ENCODE data around the gene CDK9. TPM values are rescaled to one million over a fixed set of nuclear protein-coding genes. Genes with fewer than 3 reads are reported as not detected.
A peak's percentile ranks its signal among the peaks of the same experiment; 100 is the strongest.

The CDK9 gene
- total RNA-seq, 1 donor from 2014 or later = 49.9 TPM

DNA sequence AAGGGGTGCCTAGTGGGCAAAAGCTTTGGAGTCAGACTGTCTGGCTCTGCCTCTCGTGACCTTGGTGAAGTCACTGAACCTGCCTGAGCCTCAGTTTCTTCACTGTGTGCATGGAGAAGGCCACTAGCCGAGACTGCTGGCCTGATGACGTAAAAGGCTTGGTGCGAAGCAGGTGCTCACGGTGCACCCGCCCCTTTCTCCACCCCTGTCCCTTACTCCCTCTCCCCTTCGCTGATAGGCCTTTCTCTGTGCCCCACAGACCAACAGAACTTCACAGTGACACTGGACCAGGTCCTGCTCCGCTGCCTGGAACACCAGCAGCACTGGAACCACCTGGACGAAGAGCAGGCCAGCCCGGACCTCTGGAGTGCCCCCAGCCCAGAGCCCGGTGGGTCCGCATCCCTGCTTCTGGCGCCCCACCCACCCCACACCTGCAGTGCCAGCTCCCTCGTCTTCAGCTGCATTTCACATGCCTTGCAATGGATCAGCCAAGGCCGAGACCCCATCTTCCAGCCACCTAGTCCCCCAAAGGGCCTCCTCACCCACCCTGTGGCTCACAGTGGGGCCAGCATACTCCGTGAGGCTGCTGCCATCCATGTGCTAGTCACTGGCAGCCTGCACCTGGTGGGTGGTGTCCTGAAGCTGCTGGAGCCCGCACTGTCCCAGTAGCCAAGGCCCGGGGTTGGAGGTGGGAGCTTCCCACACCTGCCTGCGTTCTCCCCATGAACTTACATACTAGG lies 27.3 kb downstream of the CDK9 start:
- intact Hi-C loops (cut with DNase I) = no loop called here
- ATAC-seq = no peak
- peak; percentile 42 for DNase-seq (ENCODE audit: missing footprints)

DNA sequence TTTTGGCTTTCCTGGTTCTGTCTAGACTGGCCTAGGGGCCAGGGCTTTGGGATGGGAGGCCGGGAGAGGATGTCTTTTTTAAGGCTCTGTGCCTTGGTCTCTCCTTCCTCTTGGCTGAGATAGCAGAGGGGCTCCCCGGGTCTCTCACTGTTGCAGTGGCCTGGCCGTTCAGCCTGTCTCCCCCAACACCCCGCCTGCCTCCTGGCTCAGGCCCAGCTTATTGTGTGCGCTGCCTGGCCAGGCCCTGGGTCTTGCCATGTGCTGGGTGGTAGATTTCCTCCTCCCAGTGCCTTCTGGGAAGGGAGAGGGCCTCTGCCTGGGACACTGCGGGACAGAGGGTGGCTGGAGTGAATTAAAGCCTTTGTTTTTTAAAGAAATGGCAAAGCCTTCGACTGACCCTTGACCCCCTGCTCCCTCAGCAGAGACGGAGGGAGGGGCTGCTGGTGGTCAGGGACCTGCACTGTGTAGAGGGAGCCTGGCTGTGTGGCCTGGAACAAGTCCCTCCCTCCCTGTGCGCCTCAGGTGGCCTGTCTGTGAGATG lies 27.9 kb downstream of the CDK9 start:
- DNase-seq (ENCODE audit: missing footprints) = peak; percentile 66
- intact Hi-C loops (cut with DNase I) = no loop called here

DNA sequence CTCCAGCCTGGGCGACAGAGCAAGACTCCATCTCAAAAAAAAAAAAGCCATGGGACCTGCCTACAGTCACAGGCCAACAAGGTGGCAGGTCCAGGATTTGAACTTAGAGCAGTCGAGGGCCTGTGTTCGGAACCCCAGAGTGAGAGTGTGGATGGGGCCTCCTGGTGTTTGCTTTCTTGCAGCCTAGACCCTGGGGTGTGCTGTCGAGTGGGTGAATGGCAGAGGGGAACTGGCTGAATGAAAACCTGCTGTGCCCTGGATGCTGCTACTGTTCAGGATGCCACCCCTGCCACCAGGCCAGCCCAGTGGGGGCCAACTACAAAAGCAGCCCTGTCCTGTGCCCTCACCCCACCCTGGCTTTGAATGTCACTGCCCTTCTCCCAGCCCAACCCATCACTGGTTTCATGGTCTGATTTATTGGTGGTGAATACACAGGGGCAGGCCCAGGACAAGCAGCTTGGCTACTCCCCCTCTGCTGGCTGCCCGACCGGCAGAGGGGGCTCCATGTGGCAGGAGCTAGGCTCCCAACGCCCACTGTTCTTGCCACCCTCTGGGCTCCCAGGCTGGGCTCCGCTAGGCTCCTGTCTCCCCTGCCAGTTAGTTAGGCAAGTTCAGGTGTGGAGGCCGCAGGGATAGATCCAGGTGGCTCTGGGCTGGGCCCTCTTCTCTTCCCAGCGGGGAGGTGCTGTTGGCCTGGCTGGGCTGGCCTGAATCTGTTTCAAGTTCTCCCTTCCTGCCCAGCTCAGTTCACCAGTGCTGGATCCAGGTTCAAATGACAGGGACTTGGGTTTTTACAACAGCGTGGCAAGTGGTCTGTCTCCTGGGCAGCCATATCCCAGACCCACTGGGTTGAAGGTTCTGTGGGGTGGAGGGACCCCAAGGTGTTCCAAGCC lies 29.0 kb downstream of the CDK9 start:
- intact Hi-C loops (cut with DNase I) = no loop called here
- ATAC-seq = no peak
- DNase-seq (ENCODE audit: missing footprints) = no peak

More for the DNA sequence above, 27.9 kb downstream of the CDK9 start:
- no peak for ATAC-seq

DNA sequence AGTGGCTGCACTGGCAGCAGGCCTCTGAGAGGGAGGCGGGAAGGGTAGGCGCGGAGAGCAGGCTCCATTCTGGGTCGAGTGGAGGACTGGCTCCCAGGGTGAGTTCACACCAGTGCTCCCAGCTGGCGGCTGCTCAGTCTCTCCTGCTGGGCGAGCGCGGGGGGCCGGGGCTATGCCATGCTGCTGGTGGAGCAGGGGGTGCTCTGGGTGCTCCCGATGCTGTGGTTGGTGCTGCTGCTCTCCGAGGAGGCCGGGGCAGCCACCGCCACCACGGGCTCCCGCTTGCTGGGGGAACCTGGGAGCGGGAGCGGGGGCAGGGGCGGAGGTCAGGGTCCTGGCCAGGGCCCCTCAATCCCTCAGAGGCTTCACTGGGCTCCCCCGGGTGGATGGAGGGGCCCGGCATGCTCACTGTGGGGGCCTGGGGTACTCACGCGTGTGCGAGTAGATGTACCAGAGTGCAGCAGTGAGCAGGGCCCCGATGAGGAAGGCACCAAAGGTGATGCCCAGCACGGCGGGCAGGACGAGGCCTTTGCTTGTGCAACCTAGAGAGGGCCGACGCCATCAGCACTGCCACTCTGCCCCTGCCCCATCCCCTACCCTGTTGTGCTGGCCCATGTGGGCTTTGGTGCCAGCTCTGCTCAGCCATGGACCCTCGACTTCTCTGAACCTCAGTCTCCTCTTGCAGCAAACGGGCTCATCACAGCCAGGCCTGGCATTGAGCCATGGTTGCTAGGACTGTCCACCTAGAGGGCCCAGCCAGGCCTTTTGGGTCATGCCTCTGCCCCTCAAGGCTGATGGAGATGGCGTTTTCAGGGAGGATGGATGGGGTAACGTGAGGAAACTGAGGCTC lies 29.9 kb downstream of the CDK9 start:
- no peak for ATAC-seq
- intact Hi-C loops (cut with DNase I) = no loop called here
- DNase-seq (ENCODE audit: missing footprints) = no peak

DNA sequence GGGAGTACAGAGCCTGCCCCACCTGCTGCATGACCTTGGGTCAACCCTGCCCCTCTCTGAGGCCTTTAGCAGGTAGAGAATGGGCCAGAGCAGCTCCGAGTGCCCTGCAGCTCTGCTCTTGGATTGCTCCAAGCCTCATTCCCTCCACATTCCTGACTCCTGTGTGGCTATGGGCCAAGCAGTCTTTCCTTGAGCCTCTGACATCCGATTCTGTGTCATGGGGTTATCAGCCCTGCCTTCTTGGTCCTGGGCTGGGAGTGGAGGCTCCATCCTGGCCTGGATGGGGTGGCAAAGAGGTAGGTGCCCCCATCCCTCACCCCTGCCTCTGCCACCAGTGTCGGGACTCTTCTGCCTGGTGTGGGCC lies 30.5 kb downstream of the CDK9 start:
- intact Hi-C loops (cut with DNase I) = no loop called here
- ATAC-seq (no peak), DNase-seq (ENCODE audit: missing footprints) (peak; percentile 50)

DNA sequence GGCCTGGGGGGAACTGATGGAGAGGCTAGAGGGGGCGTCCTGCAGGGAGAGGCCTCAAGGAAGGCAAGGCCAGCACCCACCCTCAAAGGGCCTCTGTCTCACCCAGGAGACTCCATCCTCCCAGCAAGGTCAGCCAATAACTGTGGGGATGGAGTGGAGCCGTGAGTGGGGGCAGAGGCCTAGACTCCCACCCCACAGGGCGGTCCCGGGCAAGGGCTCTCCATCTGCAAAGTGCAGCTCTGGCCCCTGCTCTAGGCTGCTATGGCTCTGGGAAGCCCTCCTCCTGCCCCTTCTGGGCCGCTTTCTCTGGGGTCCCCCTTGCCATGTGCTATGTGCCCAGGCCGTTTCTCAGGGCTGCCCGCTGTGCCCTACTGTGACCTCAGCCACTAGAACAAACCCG lies 30.9 kb downstream of the CDK9 start:
- no peak for DNase-seq (ENCODE audit: missing footprints)
- no peak for ATAC-seq
- intact Hi-C loops (cut with DNase I) = no loop called here

DNA sequence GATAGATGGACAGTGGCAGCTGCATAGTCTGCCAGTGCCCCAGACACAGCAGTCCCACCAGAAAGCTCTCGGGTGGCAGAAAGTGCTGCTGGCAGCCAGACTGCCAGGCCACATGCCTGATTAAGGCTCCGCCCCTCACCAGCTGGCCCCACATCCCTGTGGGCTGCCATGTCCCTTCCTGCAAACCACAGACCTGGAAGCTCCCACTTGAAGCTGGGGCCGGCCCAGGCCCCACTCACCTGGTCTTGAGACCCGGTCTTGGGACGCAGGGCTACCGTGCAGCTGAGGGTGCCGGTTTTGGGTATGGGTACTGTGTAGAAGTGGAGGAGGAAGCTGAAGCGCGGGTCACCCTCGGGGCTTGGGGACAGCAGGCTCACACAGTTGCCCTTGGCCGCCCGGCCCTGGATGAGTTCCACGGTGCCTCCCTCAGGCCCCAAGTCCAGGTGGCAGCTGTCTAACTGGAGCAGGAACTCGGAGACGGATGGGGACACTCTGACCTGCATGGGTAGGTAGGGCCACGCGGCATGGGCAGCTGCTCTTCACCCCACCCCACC lies 32.1 kb downstream of the CDK9 start:
- ATAC-seq = peak; percentile 4
- DNase-seq (ENCODE audit: missing footprints) = no peak
- intact Hi-C loops (cut with DNase I) = no loop called here

DNA sequence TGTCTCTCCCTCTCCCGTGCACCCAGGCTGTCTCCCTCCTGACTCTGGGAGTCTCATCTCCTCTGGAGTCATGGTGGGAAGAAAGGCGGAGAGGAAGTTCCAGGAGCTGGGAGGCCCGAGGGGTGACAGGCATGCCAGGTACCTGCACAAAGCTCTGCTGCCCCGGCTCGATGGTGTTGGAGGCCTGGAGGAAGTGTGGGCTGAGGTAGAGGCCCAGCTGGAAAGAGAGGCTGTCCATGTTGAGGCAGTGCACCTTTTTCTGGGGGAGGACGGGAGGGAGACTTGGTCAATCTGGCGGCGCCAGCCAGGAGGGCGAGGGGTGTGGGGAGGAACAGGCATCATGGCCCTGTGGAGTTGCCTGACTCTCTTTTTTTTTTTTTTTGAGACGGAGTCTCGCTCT lies 32.7 kb downstream of the CDK9 start:
- ATAC-seq (no peak), DNase-seq (ENCODE audit: missing footprints) (no peak)
- intact Hi-C loops (cut with DNase I) = no loop called here

DNA sequence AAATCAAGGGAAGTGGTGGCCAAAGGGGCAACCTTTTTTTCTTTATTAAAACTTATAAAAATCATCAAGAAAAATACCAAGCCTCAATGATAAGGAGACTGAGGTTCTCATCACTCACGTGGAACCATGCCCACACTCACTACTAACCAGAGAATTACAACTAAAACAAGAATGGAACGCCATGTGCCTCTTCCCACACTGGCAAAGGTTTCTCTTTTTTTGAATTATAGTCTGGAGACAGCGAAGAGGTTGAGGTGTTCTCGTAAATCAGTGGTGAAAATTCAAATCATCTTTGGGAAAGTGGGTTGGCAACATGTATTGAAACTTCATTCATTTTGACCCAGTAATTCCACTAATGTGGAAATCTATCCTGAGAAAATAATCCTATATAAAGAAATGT lies 36.3 kb downstream of the CDK9 start:
- no peak for DNase-seq (ENCODE audit: missing footprints)
- no peak for ATAC-seq
- intact Hi-C loops (cut with DNase I) = no loop called here

DNA sequence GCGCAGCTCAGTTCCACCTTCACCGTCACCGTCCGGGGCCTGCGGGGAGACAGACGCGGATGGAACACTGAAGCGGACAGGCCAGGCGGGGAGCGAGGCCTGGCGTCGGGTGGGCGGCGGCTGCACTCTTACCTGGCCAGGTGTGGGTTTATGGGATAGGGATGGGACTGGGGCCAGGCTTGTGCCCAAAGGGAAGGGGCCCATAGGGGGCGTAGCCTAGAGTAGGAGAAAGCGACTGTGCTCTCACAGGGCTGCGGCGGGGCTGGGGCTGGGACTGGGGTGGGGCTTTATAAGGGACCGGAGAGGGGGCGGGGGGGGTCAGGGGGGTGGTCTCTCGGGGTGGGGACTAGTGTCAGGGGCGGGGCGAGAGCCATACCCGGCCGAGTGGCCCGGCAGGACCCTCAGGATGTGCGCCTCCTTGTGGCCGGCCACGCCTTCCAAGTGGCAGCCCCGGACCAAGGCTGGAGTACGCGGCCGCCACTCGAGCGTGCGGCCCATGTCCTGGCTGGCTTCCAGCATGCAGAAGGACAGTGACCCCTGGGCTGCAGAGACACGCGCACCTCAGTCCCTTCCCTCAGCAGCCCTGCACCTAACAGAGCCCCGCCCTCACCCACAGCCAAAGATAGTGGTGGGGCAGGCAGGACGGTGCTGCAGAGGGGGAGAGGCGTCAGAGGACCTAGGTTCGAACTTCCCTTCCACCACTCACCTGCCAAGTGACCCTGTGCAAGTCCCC lies 39.7 kb downstream of the CDK9 start:
- intact Hi-C loops (cut with DNase I) = no loop called here
- ATAC-seq (no peak), DNase-seq (ENCODE audit: missing footprints) (no peak)

DNA sequence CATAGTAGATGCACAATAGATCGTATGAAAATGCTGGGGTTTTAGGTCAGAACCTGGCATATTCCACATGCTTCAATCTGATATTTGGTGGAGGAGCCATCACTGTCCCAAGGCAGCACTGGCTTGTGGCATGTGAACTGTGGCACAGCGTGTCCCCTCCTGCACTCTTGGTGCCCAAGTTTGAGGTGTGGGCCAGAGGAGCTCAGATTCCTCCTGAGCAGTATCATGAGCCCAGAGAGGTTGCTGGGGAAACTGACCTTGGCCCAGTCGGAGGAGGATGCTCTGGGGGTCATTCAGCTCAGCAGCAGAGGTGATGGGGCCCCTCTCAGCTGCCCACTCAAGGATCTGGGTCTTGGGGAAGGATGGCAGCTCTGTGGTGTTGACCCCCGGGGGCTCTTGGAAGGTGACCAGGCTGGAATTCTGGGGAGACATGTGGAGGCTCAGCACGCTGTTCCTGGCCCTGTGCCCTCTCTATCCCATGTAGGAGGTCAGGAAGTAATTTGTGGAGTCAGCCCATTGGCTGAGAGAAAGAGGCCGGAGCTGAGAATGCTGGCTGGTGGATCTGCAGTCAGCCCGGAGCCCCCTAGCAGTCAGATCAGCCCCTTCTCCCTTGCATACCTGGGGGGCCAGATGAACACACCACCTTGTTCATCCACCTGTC lies 40.5 kb downstream of the CDK9 start:
- intact Hi-C loops (cut with DNase I) = no loop called here
- no peak for ATAC-seq
- DNase-seq (ENCODE audit: missing footprints) = no peak

DNA sequence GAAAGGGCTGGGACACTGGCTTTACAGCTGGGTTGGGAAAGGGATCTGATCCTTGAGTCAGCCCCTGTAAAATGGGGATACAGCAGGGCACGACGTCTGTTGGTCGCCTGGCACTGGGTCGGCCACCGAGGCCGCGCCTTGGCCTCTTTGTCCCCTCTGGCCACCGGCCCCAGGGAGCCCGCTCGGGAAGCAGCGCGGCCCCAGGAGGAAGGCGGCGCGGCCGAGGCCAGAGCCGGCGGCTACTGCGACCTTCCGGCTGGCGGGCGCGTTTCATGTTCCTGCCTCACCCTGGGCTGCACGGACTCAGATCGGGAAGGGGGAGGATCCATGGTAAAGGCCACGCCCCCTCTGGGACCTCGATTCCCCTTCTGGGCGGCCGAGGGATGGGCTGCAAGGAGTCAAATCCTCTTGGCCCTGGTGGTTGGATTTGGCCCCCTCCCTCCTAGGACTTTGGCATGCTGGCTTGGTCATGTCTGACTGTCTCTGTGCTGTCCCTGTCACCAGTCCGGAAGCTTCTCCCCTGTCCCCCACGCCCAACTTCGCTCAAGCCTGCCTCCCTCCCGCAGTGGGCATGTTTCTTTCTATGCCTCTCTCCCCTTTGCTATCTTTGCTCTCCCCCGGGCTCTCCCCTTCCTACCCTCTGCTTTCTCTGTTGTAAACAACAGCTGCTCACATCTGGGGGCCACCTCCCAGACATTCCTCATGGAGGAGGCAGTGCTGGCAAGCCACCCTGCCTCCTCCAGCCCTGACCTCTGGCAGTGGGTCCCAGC lies 42.6 kb downstream of the CDK9 start:
- peak; percentile 93 for ATAC-seq
- intact Hi-C loops (cut with DNase I) = loop anchor here (2.0 kb wide), 2 partner anchors 30 to 42 kb away; no protein-coding TSS in a partner anchor

DNA sequence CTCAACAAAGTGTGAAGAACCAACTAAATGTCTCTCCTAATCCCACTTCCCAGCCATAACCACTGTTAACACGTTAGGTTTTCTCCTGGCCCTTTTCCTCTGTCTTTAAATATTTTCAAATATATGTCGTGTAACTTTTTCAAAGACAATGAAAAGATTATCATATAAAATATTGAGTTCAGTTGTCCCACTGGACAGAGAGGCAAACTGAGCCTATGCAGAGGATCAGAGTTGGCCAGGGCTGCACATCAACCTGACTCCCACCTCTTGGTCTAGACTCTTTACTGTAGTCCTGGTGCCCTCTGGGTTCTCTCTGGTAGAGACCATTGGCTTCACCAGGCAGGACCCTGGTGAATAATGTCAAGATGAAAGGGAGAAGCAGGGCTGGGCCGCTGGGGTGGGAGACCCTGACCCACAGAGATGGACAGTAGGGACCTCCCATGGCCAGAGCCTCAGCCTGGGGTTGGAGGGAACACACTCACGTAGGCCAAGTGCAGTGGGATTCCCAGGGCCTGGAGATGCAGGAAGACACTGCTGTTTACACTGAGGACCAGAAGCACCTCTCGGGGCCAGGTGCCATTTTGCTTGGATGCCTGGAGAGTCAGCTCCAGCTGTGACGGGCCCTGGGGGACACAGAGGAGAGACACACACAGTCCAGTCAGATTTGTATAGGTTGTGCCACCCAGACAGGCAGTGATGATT lies 43.5 kb downstream of the CDK9 start:
- DNase-seq (ENCODE audit: missing footprints) (no peak), ATAC-seq (no peak)
- intact Hi-C loops (cut with DNase I) = loop anchor here (2.0 kb wide), 2 partner anchors 29 to 41 kb away; no protein-coding TSS in a partner anchor

More for the DNA sequence above, 42.6 kb downstream of the CDK9 start:
- DNase-seq (ENCODE audit: missing footprints) = peak; percentile 92

DNA sequence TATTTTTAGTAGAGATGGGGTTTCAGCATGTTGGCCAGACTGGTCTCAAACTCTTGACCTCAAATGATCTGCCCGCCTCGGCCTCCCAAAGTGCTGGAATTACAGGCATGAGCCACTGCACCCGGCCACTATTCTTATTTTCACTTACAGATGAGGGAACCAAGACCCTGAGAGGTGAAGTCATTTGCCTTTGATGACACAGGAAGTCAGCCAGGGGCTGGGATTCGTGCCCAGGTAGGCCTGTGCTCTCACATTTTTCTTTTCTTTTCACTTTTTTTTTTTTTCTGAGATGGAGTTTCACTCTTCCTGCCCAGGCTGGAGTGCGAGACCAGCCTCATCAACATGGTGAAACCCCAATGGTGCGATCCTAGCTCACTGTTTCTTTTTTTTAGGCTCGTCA lies 46.4 kb downstream of the CDK9 start:
- DNase-seq (ENCODE audit: missing footprints) (no peak), ATAC-seq (no peak)
- intact Hi-C loops (cut with DNase I) = no loop called here

DNA sequence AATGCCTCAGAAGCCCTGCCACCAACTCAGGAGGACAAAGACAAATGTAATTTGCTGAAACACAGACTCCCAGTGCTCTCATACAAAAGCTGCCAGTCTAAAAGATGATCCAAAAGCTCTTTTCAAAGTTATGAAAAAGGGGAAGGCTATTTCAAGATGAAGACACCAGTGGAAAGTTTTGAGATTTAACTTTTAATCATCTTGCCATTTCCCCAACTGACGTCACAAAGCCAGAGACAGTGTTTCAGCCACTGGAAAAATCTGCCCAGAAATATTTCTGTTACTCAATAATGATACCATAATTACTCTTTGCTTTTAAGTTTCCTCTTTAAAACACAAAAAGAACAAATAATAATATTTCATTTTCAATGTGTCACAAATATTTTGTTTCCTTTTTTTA lies 47.7 kb downstream of the CDK9 start:
- ATAC-seq = no peak
- DNase-seq (ENCODE audit: missing footprints) = no peak
- intact Hi-C loops (cut with DNase I) = no loop called here

DNA sequence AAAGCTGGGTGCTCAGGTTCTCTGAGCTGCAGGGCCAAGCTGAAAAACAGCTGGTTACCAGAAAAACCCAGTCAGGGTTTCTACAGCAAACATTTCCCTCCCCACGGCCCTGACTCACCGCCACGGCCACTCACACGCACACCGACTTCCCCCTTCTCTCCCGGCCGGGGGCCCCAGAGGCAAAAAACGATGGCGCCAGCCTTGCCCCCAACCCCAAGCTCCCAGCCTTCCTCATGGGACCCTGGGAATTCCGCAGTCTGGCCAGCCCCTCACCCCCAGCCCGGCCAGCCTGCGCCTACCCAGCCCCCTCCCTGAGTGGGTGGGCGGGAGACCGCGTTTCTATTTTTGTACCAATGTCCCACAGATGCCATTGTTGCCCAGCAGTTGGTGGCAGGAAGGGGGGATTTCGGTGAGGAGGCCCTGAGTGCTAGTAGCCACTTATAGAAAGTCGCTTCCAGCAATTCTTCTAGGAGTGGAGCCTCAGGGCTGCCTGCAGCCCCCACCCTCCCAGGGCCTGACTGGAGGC lies 50.2 kb downstream of the CDK9 start:
- DNase-seq (ENCODE audit: missing footprints) (peak; percentile 82), ATAC-seq (peak; percentile 32)
- intact Hi-C loops (cut with DNase I) = no loop called here

All from Right ventricle myocardium inferior (tissue), 1 donor.